ENCODE results near the gene MPDZ.
A peak's percentile ranks its signal among the peaks of the same experiment; 100 is the strongest.

Gene MPDZ, protein sequence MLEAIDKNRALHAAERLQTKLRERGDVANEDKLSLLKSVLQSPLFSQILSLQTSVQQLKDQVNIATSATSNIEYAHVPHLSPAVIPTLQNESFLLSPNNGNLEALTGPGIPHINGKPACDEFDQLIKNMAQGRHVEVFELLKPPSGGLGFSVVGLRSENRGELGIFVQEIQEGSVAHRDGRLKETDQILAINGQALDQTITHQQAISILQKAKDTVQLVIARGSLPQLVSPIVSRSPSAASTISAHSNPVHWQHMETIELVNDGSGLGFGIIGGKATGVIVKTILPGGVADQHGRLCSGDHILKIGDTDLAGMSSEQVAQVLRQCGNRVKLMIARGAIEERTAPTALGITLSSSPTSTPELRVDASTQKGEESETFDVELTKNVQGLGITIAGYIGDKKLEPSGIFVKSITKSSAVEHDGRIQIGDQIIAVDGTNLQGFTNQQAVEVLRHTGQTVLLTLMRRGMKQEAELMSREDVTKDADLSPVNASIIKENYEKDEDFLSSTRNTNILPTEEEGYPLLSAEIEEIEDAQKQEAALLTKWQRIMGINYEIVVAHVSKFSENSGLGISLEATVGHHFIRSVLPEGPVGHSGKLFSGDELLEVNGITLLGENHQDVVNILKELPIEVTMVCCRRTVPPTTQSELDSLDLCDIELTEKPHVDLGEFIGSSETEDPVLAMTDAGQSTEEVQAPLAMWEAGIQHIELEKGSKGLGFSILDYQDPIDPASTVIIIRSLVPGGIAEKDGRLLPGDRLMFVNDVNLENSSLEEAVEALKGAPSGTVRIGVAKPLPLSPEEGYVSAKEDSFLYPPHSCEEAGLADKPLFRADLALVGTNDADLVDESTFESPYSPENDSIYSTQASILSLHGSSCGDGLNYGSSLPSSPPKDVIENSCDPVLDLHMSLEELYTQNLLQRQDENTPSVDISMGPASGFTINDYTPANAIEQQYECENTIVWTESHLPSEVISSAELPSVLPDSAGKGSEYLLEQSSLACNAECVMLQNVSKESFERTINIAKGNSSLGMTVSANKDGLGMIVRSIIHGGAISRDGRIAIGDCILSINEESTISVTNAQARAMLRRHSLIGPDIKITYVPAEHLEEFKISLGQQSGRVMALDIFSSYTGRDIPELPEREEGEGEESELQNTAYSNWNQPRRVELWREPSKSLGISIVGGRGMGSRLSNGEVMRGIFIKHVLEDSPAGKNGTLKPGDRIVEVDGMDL (N-terminal part only)

DNA sequence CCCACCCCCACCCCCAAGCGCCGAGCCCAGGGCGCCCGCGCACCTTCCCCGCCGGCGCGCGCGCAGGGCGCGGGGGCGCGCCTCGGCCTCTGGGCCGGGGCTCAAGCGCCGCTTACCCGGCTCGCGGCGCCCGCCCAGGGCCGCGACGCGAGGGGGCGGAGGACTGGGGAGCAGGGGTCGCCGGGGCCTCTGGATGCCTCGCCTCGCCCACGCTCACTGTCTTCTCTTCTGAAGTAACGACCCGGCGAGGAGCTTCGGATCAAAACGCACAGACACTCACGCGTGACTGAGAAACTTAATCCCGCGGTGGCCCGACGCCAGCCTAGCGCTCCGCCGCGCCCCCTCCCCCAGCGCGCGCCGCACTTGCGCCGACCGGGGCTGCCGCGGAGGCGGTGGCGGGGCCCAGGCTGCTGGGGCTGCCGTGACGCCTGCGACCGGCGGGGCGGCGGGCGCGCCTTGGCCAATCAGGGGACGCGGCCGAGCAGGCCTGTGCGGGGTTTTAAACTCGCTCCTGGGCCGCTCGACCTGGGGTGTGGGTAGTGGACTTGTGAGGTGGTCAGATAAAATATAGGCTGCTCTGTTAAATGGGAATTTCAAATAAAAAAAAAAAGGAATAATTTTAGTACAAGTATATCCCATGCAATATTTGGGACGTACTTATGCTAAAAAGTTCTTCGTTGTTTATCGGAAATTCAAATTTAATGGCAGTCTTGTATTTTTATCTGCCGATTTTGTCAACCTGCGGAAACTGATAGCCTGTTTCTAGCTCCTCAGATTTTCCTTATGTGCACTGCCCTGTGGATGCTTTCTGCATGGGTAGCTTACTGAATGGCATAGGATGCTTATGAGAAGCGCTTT lies at the start of gene MPDZ:
TSS of gene MPDZ (minus strand) at position 409 of the 858 bp plus-strand sequence. CDS start 29,377 bp downstream, outside the sequence.
- DNase-seq (ENCODE audit: low read depth): peak; percentile 71

- no peak for DNase-seq (ENCODE audit: low read depth)
Measured at GRCh38 chr9:13324988-13325387, 45.5 kb upstream of the MPDZ start.

DNA sequence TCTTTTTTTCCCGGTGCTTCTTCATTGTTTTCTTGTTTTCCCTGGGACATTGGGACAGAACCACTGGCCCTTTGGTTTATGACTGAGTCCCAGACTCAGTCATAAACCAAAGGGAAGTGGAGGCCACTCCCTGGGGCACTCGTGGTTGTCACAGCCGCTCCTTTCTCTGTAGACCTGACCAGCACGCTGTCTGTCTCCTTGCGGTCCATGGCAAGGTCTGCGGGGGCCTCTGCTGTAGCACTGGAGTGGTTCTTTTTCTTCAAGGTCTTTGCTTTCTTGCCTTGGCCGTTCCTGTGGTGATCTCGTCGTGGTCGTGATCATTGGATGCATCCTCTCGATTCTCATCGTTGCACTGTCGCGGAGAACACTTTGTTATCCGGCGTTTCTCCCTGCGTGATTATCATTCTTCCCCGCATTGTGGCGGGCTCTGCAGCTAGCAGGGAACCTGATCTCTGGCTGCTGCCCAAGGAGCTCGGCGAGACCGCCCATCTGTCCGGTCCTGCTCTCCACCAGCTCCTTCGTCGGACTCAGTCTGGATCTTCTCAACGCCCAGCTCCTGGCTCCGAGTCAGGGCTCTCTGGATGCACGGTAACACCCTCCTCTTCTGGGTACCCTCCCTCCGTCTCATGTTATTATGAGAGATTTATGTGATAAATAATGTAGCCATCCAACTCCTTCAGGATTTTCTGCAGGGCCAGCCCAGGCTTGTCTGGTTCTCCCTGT lies 43.5 kb upstream of the MPDZ start:
- DNase-seq (ENCODE audit: low read depth): no peak

- no peak for DNase-seq (ENCODE audit: low read depth)
Measured at GRCh38 chr9:13318027-13318426, 38.5 kb upstream of the MPDZ start.

GRCh38 chr9:13296972-13297371 lies 17.5 kb upstream of the MPDZ start:
- DNase-seq (ENCODE audit: low read depth): no peak

DNA sequence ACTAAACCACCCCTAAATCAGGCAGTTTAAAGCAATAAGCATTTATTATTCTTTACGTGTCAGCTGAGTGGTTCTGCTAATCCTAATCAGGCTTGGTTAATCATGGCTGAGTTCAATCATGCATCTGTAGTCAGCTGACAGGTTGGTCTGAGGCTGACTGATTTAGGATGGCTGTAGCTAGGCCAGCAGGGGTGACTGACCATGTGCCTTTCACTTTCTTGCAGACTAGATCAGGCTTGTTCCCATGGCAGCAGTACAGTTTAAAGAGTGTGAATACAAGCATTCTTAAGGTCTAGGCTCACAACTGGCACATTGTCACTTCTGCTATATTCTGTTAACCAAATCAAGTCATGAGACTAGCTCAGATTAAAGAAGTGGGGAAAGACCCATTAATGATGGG lies 16.1 kb upstream of the MPDZ start:
- no peak for DNase-seq (ENCODE audit: low read depth)

DNA sequence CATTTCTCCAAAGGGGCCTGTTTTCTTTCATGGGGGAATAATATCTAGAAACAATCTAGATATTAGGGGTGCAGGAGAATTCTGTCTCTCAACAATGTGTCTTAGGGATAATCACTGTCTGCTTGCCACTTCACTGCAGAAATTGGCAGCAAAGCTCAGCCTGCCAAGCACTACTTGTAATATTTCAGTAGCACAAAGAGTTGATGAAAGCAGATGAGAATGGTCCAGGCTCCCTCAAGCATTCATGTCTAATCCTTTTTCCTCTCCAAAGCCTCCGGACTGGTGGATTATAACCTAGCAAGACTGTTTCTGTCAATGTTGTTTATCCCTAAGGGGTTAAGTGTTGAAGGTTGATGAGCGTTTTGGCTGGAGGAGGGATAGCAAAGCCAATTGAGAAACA lies 13.3 kb upstream of the MPDZ start:
- DNase-seq (ENCODE audit: low read depth): no peak

DNA sequence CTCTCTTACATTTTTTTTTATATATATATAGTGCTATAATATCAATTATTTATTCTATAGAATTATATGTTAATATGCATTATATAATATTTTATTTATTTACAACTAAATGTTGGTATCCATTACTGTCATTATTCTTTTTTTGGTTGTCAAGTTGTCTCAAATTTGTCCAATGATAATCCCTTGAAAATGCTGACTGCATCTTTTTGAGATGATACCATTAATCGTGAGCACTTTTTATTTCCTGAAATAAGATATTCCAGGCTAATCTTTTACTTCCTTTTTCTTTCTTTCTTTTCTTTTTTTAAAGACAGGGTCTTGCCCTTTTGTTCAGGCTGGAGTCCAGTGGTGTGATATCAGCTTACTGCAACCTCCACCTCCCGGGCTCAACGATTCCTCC lies 12.7 kb upstream of the MPDZ start:
- no peak for DNase-seq (ENCODE audit: low read depth)

DNA sequence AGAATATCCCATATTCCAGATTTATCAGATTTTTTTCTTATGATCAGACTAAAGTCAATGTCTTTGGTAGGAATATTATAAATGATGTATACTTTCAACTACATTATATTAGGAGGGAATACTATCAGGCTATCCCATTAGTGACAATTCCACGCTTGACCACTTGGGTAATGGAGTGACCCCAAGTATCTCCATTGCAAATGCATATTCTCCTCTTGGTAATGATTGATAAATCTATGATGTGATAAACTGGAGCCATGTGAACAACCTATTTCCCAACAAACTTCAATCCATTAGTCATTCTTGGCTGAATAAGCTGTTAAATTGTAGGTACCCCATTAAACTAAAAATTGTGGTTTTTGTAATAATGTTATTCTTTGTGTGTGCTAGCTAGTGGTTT lies 12.2 kb upstream of the MPDZ start:
- no peak for DNase-seq (ENCODE audit: low read depth)

DNA sequence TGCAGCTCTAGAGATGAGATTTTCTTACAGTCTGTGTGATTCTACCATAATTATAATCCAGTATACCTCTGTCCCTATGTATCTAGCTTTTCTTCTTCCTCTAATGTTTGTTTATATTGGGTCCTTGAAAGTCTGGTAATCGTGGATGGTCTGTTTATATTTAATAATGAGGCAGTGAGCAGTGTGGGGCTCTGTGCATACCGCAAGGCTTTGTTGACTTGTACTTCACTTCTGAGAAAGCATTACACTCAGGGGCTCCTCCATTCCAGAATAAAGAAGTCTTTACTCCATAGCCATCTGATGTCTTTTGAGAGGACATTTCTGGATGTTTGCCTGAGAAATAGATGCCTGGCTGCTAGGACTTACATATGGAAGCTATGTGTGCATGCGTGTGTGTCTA lies 4.5 kb upstream of the MPDZ start:
- DNase-seq (ENCODE audit: low read depth): peak; percentile 29

GRCh38 chr9:13282998-13283397 lies 3.5 kb upstream of the MPDZ start:
- DNase-seq (ENCODE audit: low read depth): peak; percentile 66

GRCh38 chr9:13281356-13282016 lies 2.0 kb upstream of the MPDZ start:
- DNase-seq (ENCODE audit: low read depth): no peak

- DNase-seq (ENCODE audit: low read depth): peak; percentile 77
Measured at GRCh38 chr9:13278368-13279246, 885 bp downstream of the MPDZ start.

DNA sequence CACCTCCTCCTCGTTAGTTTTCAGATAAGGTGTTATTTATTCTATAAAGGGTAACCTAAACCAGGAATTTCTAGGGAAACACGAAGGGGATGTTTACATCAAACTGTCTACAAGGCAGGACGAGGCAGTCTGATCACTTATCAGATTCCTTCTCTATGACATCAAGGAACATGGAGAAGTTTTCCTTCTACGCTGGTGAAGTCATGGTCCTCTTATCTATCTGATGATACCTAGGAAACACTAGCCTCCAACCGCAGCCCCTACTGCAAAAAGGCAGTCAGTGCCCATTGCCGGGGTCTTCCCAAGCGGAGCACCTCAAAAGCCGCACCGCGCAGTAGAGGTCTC lies 1.5 kb downstream of the MPDZ start:
- DNase-seq (ENCODE audit: low read depth): no peak

DNA sequence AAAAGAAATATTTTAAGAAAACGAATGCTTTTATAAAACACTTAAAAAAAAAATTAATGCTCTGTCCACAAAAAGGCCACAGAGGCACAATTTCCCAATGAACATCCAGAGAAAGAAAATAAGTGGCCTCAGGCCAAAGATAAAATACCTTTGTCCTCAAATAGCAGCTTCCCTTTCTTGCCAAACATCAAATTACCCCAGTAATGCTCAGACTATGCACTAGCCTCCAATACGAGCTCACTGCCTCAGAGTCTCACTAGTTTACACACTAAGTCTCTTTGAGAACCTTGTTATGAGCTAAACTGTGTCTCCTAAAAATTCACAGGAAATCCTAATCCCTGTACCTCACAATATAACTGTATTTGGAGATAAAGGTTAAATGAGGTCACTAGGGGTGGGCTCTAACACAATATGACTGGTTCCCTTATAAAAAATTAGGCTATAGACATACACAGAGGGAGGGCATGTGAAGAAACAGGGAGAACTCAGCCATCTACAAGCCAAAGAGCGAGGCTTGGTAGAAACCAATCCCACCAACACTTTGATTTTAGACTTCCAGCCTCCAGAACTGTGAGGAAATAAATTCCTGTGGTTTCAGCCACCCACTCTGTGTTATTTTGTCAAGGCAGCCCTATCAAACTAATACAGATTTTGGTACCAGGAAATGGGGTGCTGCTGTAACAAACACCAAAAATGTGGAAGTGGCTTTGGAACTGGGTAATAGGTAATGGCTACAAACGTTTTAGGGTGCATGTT lies 4.4 kb downstream of the MPDZ start:
- DNase-seq (ENCODE audit: low read depth): peak; percentile 70

- no peak for DNase-seq (ENCODE audit: low read depth)
Measured at GRCh38 chr9:13270734-13271133, 8.8 kb downstream of the MPDZ start.

DNA sequence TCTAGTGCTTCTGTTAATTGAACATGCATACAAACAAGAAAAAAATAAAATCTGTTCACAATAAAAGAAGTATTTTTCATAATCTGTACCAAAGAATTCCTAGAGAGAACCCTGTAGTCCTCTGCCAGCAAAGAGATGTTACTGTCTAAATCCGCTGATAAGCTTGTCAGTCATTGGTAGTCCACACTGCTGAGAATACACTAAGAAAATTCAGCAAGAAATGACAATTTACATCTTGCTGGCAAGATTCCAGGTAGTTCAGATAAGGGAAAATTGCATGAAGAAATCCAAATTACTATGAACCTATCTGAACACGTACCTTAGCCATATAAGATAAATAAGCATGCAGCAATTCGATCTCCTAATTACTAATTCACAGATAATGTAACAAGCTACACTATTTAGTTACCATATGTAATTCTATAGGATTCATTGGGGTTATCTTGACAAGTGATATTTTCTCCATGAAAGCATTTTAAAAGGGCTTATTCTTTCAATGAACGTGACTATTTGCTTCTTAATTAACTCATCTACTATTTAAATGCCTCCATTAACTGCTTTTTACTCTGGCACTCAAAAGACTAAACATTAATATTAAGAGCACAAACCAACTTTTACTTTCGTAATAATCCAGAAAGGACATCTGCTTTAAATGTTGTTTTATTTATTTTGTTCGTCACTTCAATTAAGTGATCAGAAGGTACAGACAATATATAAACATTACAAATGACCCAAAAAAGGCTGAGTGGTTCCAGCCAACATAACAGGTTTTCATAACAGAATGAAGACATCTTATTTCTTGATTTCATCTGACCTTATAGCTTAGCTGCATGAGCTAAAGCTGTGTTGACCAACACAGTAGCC lies 9.7 kb downstream of the MPDZ start:
- DNase-seq (ENCODE audit: low read depth): no peak

DNA sequence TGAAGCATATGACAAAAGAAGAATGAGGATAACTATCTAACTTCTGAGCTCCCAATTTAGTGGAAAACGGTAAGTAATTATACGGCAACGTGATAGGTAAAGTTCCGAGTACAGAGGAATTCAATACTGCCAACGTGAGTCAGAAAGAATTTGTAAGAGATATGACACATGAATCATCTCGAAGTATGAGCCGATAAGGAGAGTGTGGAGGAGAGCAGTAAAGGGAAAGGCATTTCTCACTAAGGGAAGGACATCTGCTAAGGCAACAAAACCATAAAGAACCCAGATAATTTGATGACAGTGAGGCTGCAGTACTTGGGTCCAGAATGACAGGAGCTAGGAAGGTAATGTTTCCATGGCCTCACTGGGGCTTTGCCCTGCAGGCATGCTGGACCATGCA lies 11.0 kb downstream of the MPDZ start:
- peak; percentile 65 for DNase-seq (ENCODE audit: low read depth)

Data from EH (cell line).